ENCODE results near the gene PLD2. TPM values are rescaled to one million over a fixed set of nuclear protein-coding genes. Genes with fewer than 3 reads are reported as not detected.

Gene PLD2
- total and polyA plus RNA-seq, 9 of the 15 experiments (the other 6 are each of a cell fraction or from before 2014, with no cell fraction given), result 0.20 to 7.5 (median 3.3) TPM

DNA sequence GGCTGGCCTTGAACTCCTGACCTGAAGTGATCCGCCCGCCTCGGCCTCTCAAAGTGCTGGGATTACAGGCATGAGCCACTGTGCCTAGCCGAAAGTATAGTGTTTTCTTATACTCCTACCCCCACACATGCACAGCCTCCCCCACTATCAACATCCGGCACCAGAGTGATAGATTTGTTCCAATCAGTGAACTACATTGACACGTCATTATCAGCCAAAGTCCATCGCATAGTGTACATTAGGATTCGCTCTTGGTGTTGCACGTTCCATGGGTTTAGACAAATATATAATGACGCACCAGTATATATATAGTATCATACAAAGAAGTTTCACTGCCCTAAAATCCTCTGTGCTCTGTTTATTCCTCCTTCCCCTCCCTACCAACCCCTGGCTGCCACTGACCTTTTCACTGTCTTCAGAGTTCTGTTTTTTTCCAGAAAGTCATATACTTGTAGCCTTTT is 47.1 kb upstream of the PLD2 start (continued):
- TF ChIP-seq, protein P1, sequence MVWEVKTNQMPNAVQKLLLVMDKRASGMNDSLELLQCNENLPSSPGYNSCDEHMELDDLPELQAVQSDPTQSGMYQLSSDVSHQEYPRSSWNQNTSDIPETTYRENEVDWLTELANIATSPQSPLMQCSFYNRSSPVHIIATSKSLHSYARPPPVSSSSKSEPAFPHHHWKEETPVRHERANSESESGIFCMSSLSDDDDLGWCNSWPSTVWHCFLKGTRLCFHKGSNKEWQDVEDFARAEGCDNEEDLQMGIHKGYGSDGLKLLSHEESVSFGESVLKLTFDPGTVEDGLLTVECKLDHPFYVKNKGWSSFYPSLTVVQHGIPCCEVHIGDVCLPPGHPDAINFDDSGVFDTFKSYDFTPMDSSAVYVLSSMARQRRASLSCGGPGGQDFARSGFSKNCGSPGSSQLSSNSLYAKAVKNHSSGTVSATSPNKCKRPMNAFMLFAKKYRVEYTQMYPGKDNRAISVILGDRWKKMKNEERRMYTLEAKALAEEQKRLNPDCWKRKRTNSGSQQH (CRISPR knock-in tag; IDR thresholded peaks at IDR 0.05), result no peak
- peak; percentile 56 to 57; a peak in 2 of 4 replicates for TF ChIP-seq KDM1A (IDR thresholded peaks at IDR 0.05)

DNA sequence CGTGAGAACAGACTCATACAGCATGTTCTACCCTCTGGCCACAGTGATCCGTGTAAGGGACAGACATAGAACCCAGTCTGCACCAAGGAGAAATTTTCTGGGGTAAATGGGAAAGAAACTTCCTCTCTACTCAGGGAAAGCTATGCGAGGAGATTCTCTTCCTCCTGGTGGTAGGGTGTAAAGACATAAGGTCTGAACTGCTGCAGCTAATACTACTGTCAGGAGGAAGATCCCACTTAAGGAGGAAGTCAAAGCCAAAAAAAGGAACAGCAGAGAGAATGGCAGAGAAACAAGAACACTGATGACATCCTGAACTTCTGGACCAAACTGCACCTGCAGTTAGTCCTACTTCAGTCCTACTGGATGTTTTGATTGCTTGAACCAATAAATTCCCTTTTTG is 42.4 kb upstream of the PLD2 start:
- Histone ChIP-seq H3K36me3 (ENCODE audit: control insufficient read depth, insufficient read depth, low read length) (no peaks in the 10 kb centered on the region), H3K27me3 (ENCODE audit: control insufficient read depth in 2 of 2, insufficient read depth in 2 of 2, low read length in 2 of 2) (peaks cover 9 to 12% of the 10 kb centered on the region in 2 experiments), H3K4me2 (ENCODE audit: insufficient read depth, low read length) (no peak overlapping the region), H3K9me3 (replicated peaks; ENCODE audit: control insufficient read depth, insufficient read depth, low read depth, low read length) (no peaks in the 10 kb centered on the region), H4K20me1 (replicated peaks; ENCODE audit: control insufficient read depth, insufficient read depth, low read length) (no peaks in the 10 kb centered on the region), H3K27ac (ENCODE audit: extremely low read depth, low read depth, low read length) (no peak overlapping the region), H3K79me2 (ENCODE audit: control insufficient read depth, insufficient read depth, low read length) (no peaks in the 10 kb centered on the region), H3K4me1 (replicated peaks in 1 of 2; ENCODE audit: control insufficient read depth in 2 of 2, insufficient read depth in 2 of 2, low read length in 2 of 2) (no peaks in the 10 kb centered on the region; a peak in 1 of 5 replicates), H2AFZ (ENCODE audit: low read depth, low read length) (no peak overlapping the region), H3K9me1 (ENCODE audit: control insufficient read depth, insufficient read depth, low read length) (no peaks in the 10 kb centered on the region), H3K4me3 (no peak overlapping the region), H3K9ac (ENCODE audit: insufficient read depth in 1 of 2, low read depth in 2 of 2, low read length in 2 of 2) (no peak overlapping the region)
- ChIA-PET POLR2A (interaction anchor here (1.6 kb wide), 1 partner anchor 9 kb away, joined by 4 read pairs; no protein-coding TSS in a partner anchor), CTCF (ENCODE audit: low intra/inter-chr PET ratio) (no interaction called here)
- WGBS (ENCODE audit: insufficient coverage, low coverage, missing lambda C conversion rate), result 0% methylated on average over 3 of the region's 3 CpGs
- TF ChIP-seq SPI1 (IDR thresholded peaks at IDR 0.05; ENCODE audit: borderline replicate concordance, low read depth, low read length) (peak; percentile 59; the same call in 1 of the 2 replicates), CC2D1A (IDR thresholded peaks at IDR 0.05) (no peak), SOX6 (IDR thresholded peaks at IDR 0.05) (no peak)
- ATAC-seq (no peak), FAIRE-seq (no peak), DNase-seq (ENCODE audit: extremely low read depth in 1 of 4, low spot score in 3 of 4) (no peak)
- in situ Hi-C loops (cut with MboI), result no loop called here
- BruUV-seq (replicated peaks), result no TSS peak
- intact Hi-C loops (cut with micrococcal nuclease), result no loop called here
